Adipocyte (in vitro differentiated cells): ENCODE results near the gene WASL.

Experiments used
- DNase-seq: peaks from one replicate; pipeline ENCODE4 v3.0.0-alpha.2; 2015; ENCODE audit warnings: low read depth
- H3K27me3 ChIP-seq: replicated peaks from 2 replicates; pipeline ENCODE4 v1.7.0; 2013; ENCODE audit warnings: mild to moderate bottlenecking, low read length, moderate library complexity; ENCODE audit not compliant: control insufficient read depth, insufficient read depth
- H3K36me3 ChIP-seq: 2 replicates; pipeline ENCODE4 v1.7.0; 2013; ENCODE audit warnings: low read length, mild to moderate bottlenecking, moderate library complexity; ENCODE audit not compliant: control insufficient read depth, insufficient read depth, severe bottlenecking
- H3K4me1 ChIP-seq: 2 replicates; pipeline ENCODE4 v1.7.0; 2013; ENCODE audit warnings: mild to moderate bottlenecking, low read length, moderate library complexity; ENCODE audit not compliant: control insufficient read depth, insufficient read depth
- H3K4me3 ChIP-seq: 2 replicates; pipeline ENCODE4 v1.7.0; 2013; ENCODE audit warnings: mild to moderate bottlenecking, low read length, moderate library complexity
- H3K9ac ChIP-seq: 2 replicates; pipeline ENCODE4 v1.7.0; 2013; ENCODE audit warnings: mild to moderate bottlenecking, low read length, moderate library complexity
- H3K9me3 ChIP-seq: 2 replicates; pipeline ENCODE4 v1.7.0; 2013; ENCODE audit warnings: mild to moderate bottlenecking, low read length, moderate library complexity; ENCODE audit not compliant: control insufficient read depth

Gene WASL

DNA sequence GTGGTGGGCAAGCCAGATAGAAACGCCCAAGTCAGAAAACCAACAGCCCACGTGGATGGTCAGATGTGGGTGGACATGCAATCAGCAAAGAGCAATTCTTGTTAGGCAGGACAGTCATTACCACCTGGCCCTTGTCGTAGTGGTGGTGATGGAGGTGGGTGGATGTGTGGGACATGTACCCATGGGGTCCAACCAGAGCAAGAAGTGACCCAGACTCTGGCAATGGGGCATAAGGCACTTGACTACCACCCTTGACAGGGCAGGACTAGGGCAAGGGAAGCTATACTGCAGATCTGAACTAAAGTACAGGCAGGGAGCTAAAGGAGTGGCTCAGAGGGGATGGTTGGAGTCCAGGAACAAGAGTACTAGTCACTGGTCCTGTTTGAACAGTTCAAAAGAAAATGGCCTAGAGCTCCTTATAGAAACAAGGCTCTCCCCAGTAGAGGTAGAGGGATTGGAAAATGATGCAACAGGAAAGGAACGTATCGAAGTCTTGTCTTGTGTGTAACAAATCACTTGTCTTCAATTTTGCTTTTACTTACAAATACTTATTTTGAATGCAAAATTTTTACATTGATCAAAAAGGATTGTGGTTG lies 75.6 kb downstream of the WASL start:
- H3K9ac ChIP-seq: no peak overlapping the region
- no peaks in the 10 kb centered on the region for H3K27me3 ChIP-seq
- peaks cover 24% of the 10 kb centered on the region for H3K4me1 ChIP-seq
- H3K9me3 ChIP-seq: no peaks in the 10 kb centered on the region
- no peaks in the 10 kb centered on the region for H3K36me3 ChIP-seq
- no peak for DNase-seq
- no peak overlapping the region for H3K4me3 ChIP-seq

GRCh38 chr7:123669485-123669884 lies 79.3 kb downstream of the WASL start:
- no peak overlapping the region for H3K9ac ChIP-seq
- H3K27me3 ChIP-seq: no peaks in the 10 kb centered on the region
- no peaks in the 10 kb centered on the region for H3K9me3 ChIP-seq
- peaks cover 7% of the 10 kb centered on the region for H3K4me1 ChIP-seq
- no peaks in the 10 kb centered on the region for H3K36me3 ChIP-seq
- H3K4me3 ChIP-seq: no peak overlapping the region
- no peak for DNase-seq

- Histone ChIP-seq H3K4me3 (no peak overlapping the region), H3K27me3 (no peaks in the 10 kb centered on the region), H3K4me1 (no peaks in the 10 kb centered on the region), H3K9me3 (no peaks in the 10 kb centered on the region), H3K9ac (no peak overlapping the region), H3K36me3 (no peaks in the 10 kb centered on the region)
- no peak for DNase-seq
Measured at GRCh38 chr7:123666492-123666891, 82.3 kb downstream of the WASL start.

- no peak overlapping the region for H3K9ac ChIP-seq
Measured at GRCh38 chr7:123665896-123666295, 82.9 kb downstream of the WASL start.

DNA sequence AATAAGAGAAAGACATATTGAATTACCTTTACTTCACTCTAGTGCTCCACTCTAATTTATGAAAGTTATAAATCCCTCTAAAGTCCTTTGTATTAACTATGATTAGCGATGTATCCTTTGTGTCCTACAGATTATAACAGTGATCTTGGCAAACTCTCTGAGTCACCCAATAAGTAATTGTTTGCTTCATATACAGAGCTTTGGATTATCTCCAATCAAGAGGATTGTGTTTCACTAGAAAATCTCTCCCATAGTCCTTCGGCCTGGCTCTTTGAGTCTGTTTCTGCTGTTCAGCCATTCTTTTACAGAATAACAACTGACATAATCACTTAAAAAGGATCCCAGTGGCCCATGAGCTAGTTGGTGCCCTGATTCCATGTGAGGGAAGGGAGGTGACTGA lies 83.6 kb downstream of the WASL start:
- Histone ChIP-seq H3K4me1 (no peaks in the 10 kb centered on the region), H3K9ac (no peak overlapping the region), H3K9me3 (no peaks in the 10 kb centered on the region), H3K4me3 (no peak overlapping the region), H3K27me3 (no peaks in the 10 kb centered on the region), H3K36me3 (no peaks in the 10 kb centered on the region)
- peak; percentile 34 for DNase-seq

More at GRCh38 chr7:123665896-123666295, 82.9 kb downstream of the WASL start:
- no peaks in the 10 kb centered on the region for H3K36me3 ChIP-seq
- no peaks in the 10 kb centered on the region for H3K27me3 ChIP-seq
- no peak for DNase-seq
- no peaks in the 10 kb centered on the region for H3K4me1 ChIP-seq
- H3K4me3 ChIP-seq: no peak overlapping the region
- no peaks in the 10 kb centered on the region for H3K9me3 ChIP-seq

DNA sequence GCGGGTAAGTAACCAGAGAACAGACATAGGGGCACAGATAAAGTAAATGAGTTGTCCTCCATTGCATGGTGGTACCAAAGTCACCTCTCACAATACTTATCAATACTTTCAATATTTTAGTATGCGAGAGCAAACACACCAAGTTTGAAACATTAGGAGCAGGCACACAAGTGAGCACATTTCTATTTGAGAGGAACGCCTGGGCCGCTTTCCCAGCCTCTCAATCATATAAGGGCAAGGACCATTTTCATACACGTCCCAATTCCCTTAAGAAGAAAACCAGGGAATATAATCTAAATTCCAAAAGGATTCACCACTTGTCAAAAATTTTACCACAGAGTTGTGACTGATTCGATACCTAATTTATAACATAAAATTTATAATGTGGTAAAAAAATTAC lies 85.6 kb downstream of the WASL start:
- DNase-seq: no peak
- H3K4me1 ChIP-seq: no peaks in the 10 kb centered on the region
- no peaks in the 10 kb centered on the region for H3K27me3 ChIP-seq
- no peak overlapping the region for H3K4me3 ChIP-seq
- H3K36me3 ChIP-seq: no peaks in the 10 kb centered on the region
- no peaks in the 10 kb centered on the region for H3K9me3 ChIP-seq
- no peak overlapping the region for H3K9ac ChIP-seq

DNA sequence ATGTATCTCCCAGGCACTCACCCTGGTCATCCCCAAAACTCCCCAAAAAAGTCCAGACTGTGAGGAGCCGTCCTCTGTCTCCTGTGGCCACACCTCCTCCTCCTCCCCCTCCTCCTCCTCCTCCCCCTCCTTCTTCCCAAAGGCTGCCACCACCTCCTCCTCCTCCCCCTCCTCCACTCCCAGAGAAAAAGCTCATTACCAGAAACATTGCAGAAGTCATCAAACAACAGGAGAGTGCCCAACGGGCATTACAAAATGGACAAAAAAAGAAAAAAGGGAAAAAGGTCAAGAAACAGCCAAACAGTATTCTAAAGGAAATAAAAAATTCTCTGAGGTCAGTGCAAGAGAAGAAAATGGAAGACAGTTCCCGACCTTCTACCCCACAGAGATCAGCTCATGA lies 86.0 kb downstream of the WASL start:
- H3K4me1 ChIP-seq: no peaks in the 10 kb centered on the region
- no peak for DNase-seq
- H3K9me3 ChIP-seq: no peaks in the 10 kb centered on the region
- no peak overlapping the region for H3K9ac ChIP-seq
- no peaks in the 10 kb centered on the region for H3K27me3 ChIP-seq
- no peak overlapping the region for H3K4me3 ChIP-seq
- H3K36me3 ChIP-seq: no peaks in the 10 kb centered on the region

DNA sequence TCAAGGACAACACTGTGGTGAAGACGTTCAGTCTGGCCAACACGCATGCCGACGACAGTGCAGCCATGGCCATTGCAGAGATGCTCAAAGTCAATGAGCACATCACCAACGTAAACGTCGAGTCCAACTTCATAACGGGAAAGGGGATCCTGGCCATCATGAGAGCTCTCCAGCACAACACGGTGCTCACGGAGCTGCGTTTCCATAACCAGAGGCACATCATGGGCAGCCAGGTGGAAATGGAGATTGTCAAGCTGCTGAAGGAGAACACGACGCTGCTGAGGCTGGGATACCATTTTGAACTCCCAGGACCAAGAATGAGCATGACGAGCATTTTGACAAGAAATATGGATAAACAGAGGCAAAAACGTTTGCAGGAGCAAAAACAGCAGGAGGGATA lies 86.5 kb downstream of the WASL start:
- no peak for DNase-seq
- no peaks in the 10 kb centered on the region for H3K36me3 ChIP-seq
- H3K27me3 ChIP-seq: no peaks in the 10 kb centered on the region
- no peaks in the 10 kb centered on the region for H3K9me3 ChIP-seq
- no peaks in the 10 kb centered on the region for H3K4me1 ChIP-seq
- no peak overlapping the region for H3K9ac ChIP-seq
- no peak overlapping the region for H3K4me3 ChIP-seq

GRCh38 chr7:123661765-123662164 lies 87.0 kb downstream of the WASL start:
- no peak overlapping the region for H3K9ac ChIP-seq
- no peaks in the 10 kb centered on the region for H3K9me3 ChIP-seq
- H3K36me3 ChIP-seq: no peaks in the 10 kb centered on the region
- H3K4me1 ChIP-seq: no peaks in the 10 kb centered on the region
- H3K27me3 ChIP-seq: no peaks in the 10 kb centered on the region
- H3K4me3 ChIP-seq: no peak overlapping the region
- no peak for DNase-seq

DNA sequence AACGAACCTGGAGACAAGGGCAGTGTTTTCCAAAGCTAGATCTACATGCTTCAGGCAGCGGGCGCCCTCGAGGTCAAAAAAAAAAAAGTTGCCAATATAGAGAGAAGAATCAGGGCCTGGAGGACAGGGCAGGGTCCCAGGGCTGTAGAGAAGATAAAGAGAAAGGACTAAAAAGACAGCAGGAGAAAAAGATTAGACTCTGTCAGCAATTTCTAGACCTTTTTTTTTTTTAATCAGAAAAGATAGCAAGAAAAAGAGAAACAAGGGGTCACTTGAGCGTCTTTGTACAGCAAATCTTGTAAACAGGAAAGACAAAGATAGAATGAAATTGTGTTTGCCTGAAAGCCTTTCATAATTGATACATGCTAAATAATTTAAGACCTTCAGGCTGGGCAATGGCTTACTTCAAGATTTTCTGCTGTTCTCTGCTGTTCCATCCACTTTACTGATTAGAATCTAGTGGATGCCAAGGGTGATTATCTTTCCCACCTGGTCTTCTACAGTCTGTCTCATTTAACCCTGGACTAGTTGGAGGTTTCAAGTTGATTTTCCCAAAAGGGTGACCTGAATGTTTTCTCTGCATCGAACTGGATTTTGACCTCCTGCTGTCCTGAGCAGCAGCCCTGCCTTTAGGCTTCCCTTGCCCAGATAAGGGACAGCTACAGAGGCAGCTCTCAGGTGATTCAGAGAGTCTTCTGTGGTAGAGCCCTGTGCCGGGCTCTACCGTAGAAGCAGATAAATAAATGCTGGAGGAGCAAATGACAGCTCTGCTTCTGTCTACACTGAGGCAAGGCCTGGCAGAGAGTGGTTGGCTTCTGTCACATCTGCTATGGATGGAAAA lies 88.1 kb downstream of the WASL start:
- Histone ChIP-seq H3K27me3 (no peaks in the 10 kb centered on the region), H3K4me1 (no peaks in the 10 kb centered on the region), H3K9ac (no peak overlapping the region), H3K36me3 (no peaks in the 10 kb centered on the region), H3K4me3 (no peak overlapping the region), H3K9me3 (no peaks in the 10 kb centered on the region)
- no peak for DNase-seq

DNA sequence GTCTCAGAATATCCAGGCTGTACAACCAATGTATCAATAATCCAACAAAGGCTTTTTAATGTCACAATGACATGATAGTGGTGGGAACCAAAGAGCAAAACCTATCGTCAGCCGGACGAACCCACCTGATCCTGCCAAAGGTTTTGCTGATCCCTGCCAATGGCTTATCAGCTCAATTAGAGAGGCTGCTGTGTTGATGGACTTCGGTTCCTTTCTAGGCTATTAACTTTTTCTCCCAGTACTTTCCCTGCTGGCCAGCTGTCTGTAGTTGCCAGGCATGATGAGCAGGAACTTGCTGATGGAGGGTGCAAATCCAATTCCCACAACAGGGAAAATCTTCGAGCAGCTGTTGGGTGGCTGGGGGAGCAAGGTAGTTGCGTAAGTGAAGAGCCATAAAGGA lies 90.8 kb downstream of the WASL start:
- H3K4me3 ChIP-seq: no peak overlapping the region
- H3K9me3 ChIP-seq: no peaks in the 10 kb centered on the region

More for the DNA sequence above, 90.8 kb downstream of the WASL start:
- H3K9ac ChIP-seq: no peak overlapping the region
- no peaks in the 10 kb centered on the region for H3K27me3 ChIP-seq
- no peaks in the 10 kb centered on the region for H3K36me3 ChIP-seq
- no peaks in the 10 kb centered on the region for H3K4me1 ChIP-seq
- no peak for DNase-seq
